Measurements from ENCODE around the gene MAVS.

MAVS gene

GRCh38 chr20:3864518-3864917 is 17.9 kb downstream of the MAVS start:
- peaks cover 39% of the 10 kb centered on the region for H3K36me3 Mint-ChIP-seq (ENCODE audit: low read depth)
- no peak for TF ChIP-seq CTCF (IDR thresholded peaks at IDR 0.05)

GRCh38 chr20:3865152-3865886 is 18.7 kb downstream of the MAVS start:
- Mint-ChIP-seq H3K4me1 (no peaks in the 10 kb centered on the region), H3K4me3 (no peak overlapping the region), H3K27ac (no peak overlapping the region), H3K27me3 (ENCODE audit: low read depth, poor library complexity) (no peaks in the 10 kb centered on the region), H3K9me3 (peaks cover 12% of the 10 kb centered on the region), H3K36me3 (ENCODE audit: low read depth) (peaks cover 38% of the 10 kb centered on the region)
- DNase-seq = no peak
- TF ChIP-seq CTCF (IDR thresholded peaks at IDR 0.05) = no peak

More at GRCh38 chr20:3864518-3864917, 17.9 kb downstream of the MAVS start:
- Mint-ChIP-seq H3K4me3 (no peak overlapping the region), H3K4me1 (no peaks in the 10 kb centered on the region), H3K27ac (no peak overlapping the region), H3K9me3 (peaks cover 12% of the 10 kb centered on the region), H3K27me3 (ENCODE audit: low read depth, poor library complexity) (no peaks in the 10 kb centered on the region)
- DNase-seq = no peak

GRCh38 chr20:3865887-3866407 is 19.3 kb downstream of the MAVS start:
- H3K27me3 Mint-ChIP-seq (ENCODE audit: low read depth, poor library complexity) = no peaks in the 10 kb centered on the region
- no peak overlapping the region for H3K4me3 Mint-ChIP-seq
- peaks cover 12% of the 10 kb centered on the region for H3K9me3 Mint-ChIP-seq
- H3K4me1 Mint-ChIP-seq = no peaks in the 10 kb centered on the region
- peaks cover 38% of the 10 kb centered on the region for H3K36me3 Mint-ChIP-seq (ENCODE audit: low read depth)
- peak overlapping the region; percentile 36 for H3K27ac Mint-ChIP-seq
- TF ChIP-seq CTCF (IDR thresholded peaks at IDR 0.05) = no peak
- no peak for DNase-seq

- Mint-ChIP-seq H3K27ac (peak overlapping the region; percentile 36), H3K9me3 (peaks cover 8% of the 10 kb centered on the region), H3K36me3 (ENCODE audit: low read depth) (peaks cover 36% of the 10 kb centered on the region), H3K27me3 (ENCODE audit: low read depth, poor library complexity) (no peaks in the 10 kb centered on the region), H3K4me1 (no peaks in the 10 kb centered on the region), H3K4me3 (no peak overlapping the region)
- TF ChIP-seq CTCF (IDR thresholded peaks at IDR 0.05) = no peak
- DNase-seq = no peak
Observed at GRCh38 chr20:3866464-3866863, 19.8 kb downstream of the MAVS start.

GRCh38 chr20:3867802-3868201 is 21.2 kb downstream of the MAVS start:
- Mint-ChIP-seq H3K27ac (peak overlapping the region; percentile 20), H3K4me1 (no peaks in the 10 kb centered on the region), H3K36me3 (ENCODE audit: low read depth) (peaks cover 36% of the 10 kb centered on the region), H3K27me3 (ENCODE audit: low read depth, poor library complexity) (no peaks in the 10 kb centered on the region), H3K9me3 (no peaks in the 10 kb centered on the region), H3K4me3 (no peak overlapping the region)
- DNase-seq = no peak
- no peak for TF ChIP-seq CTCF (IDR thresholded peaks at IDR 0.05)

Measured in nephron progenitor cell (in vitro differentiated cells).